HG03095 (cell line): ENCODE results near the gene ZIM2.

Source experiments
- ATAC-seq: cut with Tn5 transposase; IDR thresholded peaks from one replicate; pipeline ENCODE4 v1.9.1; 2021; ENCODE audit warnings: moderate library complexity; ENCODE audit not compliant: unreplicated experiment

The ZIM2 gene

DNA sequence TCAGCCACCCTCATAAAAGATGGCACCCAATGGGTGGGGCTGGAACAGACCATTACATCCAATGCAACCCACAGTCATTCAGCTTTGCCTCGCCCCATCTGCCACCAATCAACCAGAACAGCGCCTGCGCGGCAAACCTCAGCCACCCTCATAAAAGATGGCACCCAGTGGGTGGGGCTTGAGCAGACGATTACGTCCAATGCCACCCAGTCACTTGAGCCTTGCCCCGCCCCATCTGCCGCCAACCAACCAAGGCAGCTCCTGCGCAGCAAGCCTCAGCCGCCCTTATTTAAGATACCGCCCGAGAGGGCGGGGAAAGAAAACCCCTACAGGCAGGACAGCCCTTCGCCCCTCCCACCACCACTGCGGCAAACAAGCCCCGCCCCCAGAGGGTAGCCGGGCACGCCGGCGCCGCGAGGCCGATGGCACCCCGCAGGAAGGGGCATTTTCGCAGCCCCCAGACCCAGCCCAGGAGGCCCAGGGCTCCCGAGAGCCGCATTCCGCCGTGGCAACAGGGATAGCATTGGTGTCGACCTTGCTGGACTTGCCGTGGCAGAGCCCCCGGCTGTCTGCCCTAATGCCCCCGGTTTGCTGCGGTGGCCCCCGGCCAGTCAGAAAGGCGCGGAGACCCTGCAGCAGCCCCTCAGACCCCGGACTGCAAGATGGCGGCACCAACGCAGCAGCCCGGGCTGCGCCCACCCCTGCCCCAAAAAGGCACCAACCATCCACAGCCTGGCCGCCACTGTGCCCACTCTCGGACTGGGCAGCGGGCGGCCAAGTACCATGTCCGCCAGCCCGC lies 675 bp downstream of the ZIM2 start:
- ATAC-seq, result no peak

GRCh38 chr19:56838909-56839651 lies 1.4 kb downstream of the ZIM2 start:
- ATAC-seq, result no peak

- ATAC-seq, result no peak
These were observed 2.3 kb downstream of the ZIM2 start for GRCh38 chr19:56838024-56838908.

DNA sequence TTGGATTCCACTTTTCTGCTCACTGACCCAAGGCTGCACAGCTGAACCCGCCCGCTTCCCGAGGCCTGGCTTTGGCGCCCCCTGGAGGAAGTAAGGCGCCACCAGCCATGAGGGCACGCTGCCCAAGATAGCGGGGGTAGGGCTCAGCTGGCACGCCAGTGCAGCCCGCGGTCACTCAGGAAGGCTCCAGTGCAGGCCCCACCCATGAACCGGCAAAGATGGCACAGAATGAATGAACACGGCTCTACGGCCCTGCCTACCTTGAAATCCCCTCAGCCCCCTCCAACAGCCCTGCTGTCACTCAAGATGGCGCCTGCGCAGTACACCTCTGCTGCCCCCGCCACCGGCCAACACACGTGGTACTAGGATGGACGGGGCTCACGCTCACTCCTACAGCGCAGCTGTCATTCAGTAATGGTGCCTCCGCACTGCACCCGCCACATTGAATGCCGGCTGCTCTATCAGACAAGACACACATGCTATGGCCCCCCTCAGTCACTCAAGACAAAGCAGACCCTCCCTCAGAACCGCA lies 3.0 kb downstream of the ZIM2 start:
- ATAC-seq, result no peak

DNA sequence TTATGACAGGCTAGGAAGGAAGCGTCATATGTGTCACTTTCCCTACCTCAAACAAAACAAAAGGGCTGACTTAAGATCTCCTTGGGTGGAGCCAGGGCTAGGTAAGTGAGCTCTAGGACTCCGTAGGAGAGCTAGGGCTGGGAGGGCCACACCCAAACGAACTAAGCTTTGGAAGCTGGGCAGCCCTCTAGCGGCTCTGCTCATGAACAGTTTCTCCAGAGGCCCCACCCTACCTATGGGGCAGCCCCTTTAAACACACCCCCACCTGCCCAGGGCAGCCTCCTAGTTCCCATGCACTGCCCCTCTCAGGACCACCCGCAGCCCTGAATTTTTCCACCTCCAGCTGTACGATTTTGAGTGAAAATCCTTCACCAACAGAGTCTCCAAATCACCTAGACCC lies 3.5 kb downstream of the ZIM2 start:
- no peak for ATAC-seq

DNA sequence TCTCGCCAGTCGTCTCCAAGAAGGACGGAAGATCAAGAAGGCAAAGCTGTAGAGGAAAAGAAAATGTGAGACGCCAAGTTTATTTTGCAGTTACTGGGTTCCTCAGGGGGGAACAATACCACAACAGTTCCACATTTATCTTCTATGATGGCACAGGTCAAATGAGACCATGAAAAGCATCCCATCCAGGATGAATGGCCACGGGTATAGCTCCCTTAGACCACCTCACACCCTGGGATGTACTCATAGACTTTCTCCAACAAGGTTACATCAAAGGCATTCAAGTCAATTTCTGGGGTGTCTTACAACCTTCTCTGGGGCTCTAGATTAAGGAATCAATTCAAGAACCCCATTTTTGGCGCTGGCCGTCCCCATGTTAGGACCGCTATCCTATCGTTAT lies 4.5 kb downstream of the ZIM2 start:
- no peak for ATAC-seq

DNA sequence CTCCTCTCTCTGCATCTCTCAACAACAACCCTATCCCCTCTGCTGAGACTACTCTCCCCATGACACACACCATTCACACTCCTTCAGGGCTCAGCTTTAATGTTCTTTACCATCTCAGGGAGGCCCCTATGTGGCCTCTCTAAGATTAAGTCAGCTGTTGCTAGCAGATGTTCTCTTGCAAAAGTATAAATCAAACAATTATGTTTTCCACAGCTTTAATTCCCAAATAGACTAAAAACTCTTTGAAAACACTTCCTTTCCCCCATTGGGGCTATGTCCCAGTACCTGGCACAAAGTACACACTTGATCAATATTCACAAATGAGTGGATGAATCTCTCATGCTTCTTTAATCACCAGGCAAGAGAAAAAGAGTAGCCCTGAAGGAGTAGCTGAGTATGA lies 5.1 kb downstream of the ZIM2 start:
- no peak for ATAC-seq

DNA sequence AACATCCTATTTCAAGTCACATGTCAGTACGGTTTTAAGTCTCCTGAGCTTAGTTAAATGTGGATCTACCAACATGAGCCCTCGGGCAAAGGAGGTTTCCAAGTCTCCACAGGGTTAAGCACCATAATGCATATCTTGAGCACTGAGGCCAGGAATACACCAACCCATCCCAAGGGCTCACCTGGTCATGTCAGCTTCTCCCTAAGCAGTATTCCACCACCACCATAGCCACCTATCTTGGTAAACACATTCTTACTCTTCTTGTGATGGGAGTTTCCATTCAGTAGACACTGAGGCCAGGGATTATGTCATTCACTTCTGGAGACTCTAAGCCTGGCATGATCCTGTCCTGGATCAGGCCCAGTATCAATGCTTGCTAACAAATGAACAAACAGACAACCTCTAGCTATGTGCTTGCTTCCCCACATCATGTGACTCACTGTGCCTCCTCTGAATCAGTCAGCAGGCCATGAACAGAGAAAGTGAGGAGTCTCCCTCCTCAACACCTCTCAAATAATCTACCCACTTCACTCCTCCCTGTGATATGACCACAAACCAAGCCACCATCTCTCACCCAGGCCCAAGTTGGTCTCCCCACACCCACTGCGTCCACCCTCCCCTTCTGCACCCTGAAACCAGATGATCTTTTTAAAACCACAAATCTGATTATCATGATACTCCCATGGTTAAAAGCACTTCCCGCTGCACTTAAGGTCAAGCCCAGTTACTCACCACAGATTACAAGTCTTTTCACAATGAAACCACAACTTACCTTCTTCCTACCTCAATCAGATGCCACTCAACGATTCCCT lies 5.8 kb downstream of the ZIM2 start:
- ATAC-seq, result no peak

- no peak for ATAC-seq
These were observed 8.1 kb downstream of the ZIM2 start for GRCh38 chr19:56832352-56832928.

- no peak for ATAC-seq
These were observed 9.3 kb downstream of the ZIM2 start for GRCh38 chr19:56831255-56831654.

DNA sequence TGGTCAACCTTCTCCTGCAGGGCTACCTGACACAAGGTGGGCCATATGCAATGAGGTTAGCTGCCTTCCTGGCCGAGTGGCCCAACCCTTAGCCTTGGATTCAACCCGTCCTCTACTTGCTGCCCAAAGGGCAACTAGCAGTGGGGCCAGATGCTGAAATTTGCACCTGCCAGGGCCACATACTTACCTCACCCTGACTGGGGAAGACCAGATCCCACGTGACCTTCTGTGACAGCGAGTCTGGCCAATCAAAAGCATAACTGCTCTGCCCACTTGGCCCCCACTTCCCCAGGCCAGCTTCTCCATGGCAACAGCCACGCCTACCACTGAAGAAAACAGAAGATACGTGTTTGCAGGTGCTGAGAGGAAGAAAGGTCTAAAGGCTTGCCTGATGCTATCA lies 10.9 kb downstream of the ZIM2 start:
- ATAC-seq, result no peak

DNA sequence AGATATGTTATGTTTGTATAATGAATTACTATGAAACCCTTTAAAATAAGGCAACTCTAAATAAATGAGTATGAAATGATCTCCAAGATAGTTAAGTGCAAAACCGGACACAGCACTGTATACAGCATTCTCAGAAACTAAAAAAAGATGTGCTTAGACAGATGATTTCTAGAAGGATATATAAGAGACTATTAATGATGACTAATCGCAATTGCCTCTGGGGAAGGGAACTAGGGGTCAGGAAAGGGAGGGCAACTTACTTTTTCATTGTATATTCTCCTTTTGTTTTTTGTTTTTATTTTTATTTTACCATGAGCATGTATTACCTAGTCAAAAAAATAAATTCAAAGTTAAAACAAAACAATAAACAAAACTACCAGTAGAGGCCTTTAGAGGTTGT lies 12.8 kb downstream of the ZIM2 start:
- ATAC-seq, result no peak

DNA sequence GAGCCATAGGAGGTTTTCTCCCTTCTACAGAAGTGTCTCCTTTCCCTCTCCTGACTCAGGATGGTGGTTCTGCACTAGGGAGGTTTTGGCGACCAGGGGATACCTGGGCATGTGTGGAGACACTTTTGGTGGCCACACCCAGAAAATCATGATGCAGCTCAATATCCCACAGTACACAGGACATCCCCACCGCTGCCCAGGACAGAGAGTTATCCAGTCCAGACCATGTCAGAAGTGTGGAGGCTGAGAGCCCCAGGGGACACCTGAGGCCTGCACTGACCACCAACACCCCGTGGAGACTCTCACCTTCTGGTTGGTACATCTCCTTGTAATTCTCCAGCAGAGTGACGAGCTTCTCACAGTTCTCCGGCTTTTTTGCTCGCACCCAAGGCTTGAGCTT lies 16.6 kb downstream of the ZIM2 start:
- no peak for ATAC-seq

DNA sequence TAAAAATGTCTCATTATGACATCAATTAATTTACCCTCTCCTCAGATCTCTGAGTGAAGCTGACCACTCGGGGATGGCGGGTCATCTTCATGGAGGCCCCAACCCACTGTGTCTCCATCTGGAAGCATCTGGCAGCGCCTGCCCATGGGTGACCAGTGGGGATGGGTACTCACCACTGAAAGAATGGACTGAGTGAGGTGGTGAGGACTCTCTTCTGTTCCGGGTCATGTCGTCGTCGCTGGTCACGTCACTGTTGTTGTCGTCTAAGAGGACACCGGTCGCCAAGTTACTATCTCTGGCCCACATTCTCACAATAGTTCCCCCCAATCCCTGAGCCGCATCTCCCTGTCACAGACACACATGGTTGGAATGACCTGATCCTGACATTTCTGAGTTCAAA lies 17.1 kb downstream of the ZIM2 start:
- no peak for ATAC-seq

GRCh38 chr19:56822755-56823154 lies 17.8 kb downstream of the ZIM2 start:
- no peak for ATAC-seq

DNA sequence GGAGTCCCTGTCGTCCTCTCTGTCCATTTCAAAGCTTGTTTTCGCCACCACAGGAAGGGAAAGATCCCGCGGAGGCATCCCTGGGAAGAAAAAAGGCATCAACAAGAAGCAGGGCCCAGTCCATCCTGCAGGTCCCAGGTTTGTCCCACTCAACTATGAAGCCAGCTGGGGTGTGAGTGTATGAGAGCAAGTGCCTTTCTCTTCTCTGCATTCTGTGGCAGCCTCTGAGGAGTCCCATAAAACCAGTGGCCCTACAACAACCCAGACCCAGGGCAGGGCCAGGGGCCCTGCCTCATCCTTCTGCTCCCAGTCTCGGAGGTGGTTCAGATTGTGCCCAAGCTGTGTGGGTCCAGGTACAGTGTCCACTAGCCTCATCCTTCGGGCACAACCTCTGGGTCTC lies 18.9 kb downstream of the ZIM2 start:
- ATAC-seq, result no peak

GRCh38 chr19:56821209-56821608 lies 19.3 kb downstream of the ZIM2 start:
- ATAC-seq, result no peak

DNA sequence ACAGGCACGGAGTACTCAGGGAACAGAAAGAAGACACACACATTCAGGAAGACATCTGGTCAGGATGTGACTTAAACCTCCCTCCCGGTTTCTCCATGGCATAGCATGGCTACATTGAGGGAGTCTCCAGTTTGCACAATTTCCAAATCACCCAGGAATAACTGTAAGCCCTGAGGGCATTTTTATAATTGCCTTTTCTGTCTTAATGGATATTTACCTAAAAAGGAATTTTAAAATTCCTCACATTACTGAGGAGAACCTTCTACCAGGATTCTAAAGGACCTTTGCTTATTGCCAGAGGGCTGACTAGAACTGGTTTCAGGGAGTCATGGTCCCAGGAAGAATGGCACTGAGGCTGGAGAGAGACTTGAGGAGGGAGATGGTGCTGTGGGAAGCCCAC lies 21.4 kb downstream of the ZIM2 start:
- no peak for ATAC-seq

GRCh38 chr19:56814656-56815055 lies 25.9 kb downstream of the ZIM2 start:
- no peak for ATAC-seq

DNA sequence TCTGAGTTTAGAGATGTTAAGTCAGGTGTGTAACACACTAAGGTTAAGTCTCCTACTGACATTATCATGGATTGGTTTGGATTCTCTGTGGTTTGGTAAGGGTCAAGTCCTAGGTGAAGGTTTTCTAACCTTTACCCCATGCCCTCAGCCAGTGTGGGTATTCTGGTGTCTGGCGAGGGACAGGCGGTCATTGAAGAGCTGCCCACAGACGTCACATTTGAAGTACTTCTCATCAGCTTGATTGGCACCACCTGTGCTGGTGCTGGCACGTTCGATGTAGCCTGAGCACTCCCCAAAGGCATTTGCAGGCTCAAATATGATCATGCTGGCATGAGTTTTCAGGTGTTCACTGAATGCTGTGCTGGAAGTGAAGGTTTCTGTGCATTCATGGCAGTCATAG lies 27.0 kb downstream of the ZIM2 start:
- ATAC-seq, result no peak
